ENCODE results near the gene RBM15B.
"Not testable (repeated sequence)": the region's sequence is repeated elsewhere in the genome, so short reads cannot be mapped to it uniquely, and the experiment has no call there.

DNA sequence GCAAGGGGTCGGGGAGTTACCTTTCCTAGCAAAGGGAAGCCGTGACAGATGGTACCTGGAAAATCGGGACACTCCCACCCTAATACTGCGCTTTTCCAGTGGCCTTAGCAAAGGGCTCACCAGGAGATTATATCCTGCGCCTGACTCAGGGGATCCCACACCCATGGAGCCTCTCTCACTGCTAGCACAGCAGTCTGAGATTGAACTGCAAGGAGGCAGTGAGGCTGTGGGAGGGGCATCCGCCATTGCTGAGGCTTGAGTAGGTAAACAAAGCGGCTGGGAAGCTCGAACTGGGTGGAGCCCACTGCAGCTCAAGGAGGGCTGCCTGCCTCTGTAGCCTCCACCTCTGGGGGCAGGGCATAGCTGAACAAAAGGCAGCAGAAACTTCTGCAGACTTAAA is 22.8 kb upstream of the RBM15B start:
- TF ChIP-seq, protein P1, sequence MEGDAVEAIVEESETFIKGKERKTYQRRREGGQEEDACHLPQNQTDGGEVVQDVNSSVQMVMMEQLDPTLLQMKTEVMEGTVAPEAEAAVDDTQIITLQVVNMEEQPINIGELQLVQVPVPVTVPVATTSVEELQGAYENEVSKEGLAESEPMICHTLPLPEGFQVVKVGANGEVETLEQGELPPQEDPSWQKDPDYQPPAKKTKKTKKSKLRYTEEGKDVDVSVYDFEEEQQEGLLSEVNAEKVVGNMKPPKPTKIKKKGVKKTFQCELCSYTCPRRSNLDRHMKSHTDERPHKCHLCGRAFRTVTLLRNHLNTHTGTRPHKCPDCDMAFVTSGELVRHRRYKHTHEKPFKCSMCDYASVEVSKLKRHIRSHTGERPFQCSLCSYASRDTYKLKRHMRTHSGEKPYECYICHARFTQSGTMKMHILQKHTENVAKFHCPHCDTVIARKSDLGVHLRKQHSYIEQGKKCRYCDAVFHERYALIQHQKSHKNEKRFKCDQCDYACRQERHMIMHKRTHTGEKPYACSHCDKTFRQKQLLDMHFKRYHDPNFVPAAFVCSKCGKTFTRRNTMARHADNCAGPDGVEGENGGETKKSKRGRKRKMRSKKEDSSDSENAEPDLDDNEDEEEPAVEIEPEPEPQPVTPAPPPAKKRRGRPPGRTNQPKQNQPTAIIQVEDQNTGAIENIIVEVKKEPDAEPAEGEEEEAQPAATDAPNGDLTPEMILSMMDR (IDR thresholded peaks at IDR 0.05), result not testable (repeated sequence)
- TF ChIP-seq POLR2A (IDR thresholded peaks at IDR 0.05), result not testable (repeated sequence)

Data from esophagus squamous epithelium (tissue), 4 donors.